Measurements from ENCODE around the gene BCL2L11. TPM values are rescaled to one million over a fixed set of nuclear protein-coding genes. Genes with fewer than 3 reads are reported as not detected.

Gene BCL2L11
- total RNA-seq, 1 donor from 2014 or later: 32.5 TPM

DNA sequence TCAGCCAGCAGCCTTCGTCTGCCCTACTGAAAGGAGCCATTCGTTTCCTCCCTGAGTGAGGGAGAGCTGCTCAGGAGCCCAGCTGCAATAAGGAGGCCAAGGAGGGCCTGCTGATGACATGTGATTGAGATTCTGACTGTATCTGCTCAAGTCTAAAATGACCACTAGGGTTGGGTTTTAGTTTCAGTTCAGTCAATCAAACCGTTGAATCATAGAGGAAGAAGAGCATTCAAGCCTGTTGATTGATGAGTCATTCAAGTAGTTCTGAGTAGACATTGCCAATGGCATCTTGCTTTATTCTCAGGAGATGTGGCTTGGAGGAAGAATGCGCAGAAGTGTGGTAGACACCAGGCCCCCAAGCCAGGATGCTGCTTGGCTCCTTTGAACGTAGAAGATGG lies 19.9 kb upstream of the BCL2L11 start:
- DNase-seq (ENCODE audit: low spot score): no peak
- Mint-ChIP-seq H3K36me3 (ENCODE audit: low read depth, unreplicated experiment) (no peaks in the 10 kb centered on the region), H3K27ac (ENCODE audit: unreplicated experiment) (no peak overlapping the region), H3K4me3 (ENCODE audit: unreplicated experiment) (no peak overlapping the region), H3K27me3 (ENCODE audit: unreplicated experiment) (no peaks in the 10 kb centered on the region), H3K4me1 (ENCODE audit: unreplicated experiment) (no peaks in the 10 kb centered on the region), H3K9me3 (ENCODE audit: unreplicated experiment) (no peaks in the 10 kb centered on the region)
- TF ChIP-seq, protein P1, sequence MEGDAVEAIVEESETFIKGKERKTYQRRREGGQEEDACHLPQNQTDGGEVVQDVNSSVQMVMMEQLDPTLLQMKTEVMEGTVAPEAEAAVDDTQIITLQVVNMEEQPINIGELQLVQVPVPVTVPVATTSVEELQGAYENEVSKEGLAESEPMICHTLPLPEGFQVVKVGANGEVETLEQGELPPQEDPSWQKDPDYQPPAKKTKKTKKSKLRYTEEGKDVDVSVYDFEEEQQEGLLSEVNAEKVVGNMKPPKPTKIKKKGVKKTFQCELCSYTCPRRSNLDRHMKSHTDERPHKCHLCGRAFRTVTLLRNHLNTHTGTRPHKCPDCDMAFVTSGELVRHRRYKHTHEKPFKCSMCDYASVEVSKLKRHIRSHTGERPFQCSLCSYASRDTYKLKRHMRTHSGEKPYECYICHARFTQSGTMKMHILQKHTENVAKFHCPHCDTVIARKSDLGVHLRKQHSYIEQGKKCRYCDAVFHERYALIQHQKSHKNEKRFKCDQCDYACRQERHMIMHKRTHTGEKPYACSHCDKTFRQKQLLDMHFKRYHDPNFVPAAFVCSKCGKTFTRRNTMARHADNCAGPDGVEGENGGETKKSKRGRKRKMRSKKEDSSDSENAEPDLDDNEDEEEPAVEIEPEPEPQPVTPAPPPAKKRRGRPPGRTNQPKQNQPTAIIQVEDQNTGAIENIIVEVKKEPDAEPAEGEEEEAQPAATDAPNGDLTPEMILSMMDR (IDR thresholded peaks at IDR 0.05; ENCODE audit: unreplicated experiment): no peak

DNA sequence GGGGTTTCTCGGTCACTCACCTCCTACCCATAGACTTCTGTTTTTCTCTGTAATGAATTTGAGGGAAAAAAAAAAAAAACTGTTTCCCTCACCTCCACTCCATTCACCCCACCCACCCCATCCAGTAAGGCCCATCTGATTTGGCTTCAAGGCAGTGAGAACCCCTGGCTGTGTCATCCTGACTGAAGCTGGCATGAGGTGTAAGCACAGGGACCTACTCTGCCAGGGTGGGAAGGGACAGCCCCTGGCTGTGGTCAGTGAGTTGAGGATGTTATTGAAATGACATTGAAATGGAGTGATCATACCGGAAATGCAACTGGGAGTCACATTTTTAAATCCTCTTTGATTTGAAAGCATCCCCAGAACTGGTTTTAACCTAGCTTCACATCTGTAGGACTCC lies 19.1 kb upstream of the BCL2L11 start:
- Mint-ChIP-seq H3K9me3 (ENCODE audit: unreplicated experiment) (no peaks in the 10 kb centered on the region), H3K27ac (ENCODE audit: unreplicated experiment) (no peak overlapping the region), H3K4me1 (ENCODE audit: unreplicated experiment) (no peaks in the 10 kb centered on the region), H3K36me3 (ENCODE audit: low read depth, unreplicated experiment) (no peaks in the 10 kb centered on the region), H3K27me3 (ENCODE audit: unreplicated experiment) (no peaks in the 10 kb centered on the region), H3K4me3 (ENCODE audit: unreplicated experiment) (no peak overlapping the region)
- DNase-seq (ENCODE audit: low spot score): no peak
- TF ChIP-seq, protein P1 (IDR thresholded peaks at IDR 0.05; ENCODE audit: unreplicated experiment): no peak

DNA sequence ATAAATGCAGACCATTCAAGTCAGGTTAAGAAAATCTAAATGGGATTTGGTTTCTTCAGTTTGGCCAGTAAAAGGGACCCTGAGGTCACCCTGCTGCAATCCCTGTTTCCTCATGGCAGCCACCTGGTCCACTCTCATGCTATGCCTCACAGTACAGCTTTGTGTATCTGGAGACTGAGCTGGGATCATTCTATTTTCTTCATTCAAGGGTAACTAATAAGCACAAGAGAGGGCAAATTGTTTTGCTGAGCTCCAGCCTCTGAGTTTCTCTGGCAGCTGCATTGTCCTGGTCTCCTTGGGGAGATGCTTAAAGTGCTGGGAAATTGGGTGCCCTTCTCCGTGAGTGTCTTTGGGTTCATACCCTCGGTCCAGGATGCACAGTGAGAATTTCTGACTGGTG lies 18.5 kb upstream of the BCL2L11 start:
- no peaks in the 10 kb centered on the region for H3K27me3 Mint-ChIP-seq (ENCODE audit: unreplicated experiment)
- H3K4me1 Mint-ChIP-seq (ENCODE audit: unreplicated experiment): no peaks in the 10 kb centered on the region
- no peak overlapping the region for H3K27ac Mint-ChIP-seq (ENCODE audit: unreplicated experiment)
- H3K9me3 Mint-ChIP-seq (ENCODE audit: unreplicated experiment): no peaks in the 10 kb centered on the region
- no peak for DNase-seq (ENCODE audit: low spot score)
- no peak overlapping the region for H3K4me3 Mint-ChIP-seq (ENCODE audit: unreplicated experiment)
- TF ChIP-seq, protein P1 (IDR thresholded peaks at IDR 0.05; ENCODE audit: unreplicated experiment): no peak
- H3K36me3 Mint-ChIP-seq (ENCODE audit: low read depth, unreplicated experiment): no peaks in the 10 kb centered on the region

DNA sequence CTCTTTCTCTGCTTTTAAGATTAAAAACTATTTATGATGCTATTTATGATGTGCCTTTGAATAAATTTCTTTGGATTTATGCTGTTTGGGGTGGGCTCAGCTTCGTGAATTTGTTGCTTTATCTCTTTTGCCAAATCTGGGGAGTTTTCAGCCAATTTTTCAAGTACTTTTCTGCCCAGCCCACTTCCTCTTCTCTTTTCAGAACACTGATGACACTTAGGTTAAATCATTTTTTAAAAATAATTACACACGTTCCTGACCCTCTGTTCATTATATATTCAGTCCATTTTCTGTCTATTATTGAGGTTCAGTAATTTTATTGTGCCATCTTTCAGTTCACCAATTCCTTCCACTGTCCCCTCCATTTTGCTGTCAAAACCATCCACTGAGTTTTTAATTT lies 14.8 kb upstream of the BCL2L11 start:
- Mint-ChIP-seq H3K9me3 (ENCODE audit: unreplicated experiment) (no peaks in the 10 kb centered on the region), H3K4me3 (ENCODE audit: unreplicated experiment) (no peak overlapping the region), H3K4me1 (ENCODE audit: unreplicated experiment) (no peaks in the 10 kb centered on the region), H3K27ac (ENCODE audit: unreplicated experiment) (no peak overlapping the region), H3K27me3 (ENCODE audit: unreplicated experiment) (no peaks in the 10 kb centered on the region), H3K36me3 (ENCODE audit: low read depth, unreplicated experiment) (no peaks in the 10 kb centered on the region)
- no peak for DNase-seq (ENCODE audit: low spot score)
- TF ChIP-seq, protein P1 (IDR thresholded peaks at IDR 0.05; ENCODE audit: unreplicated experiment): no peak

DNA sequence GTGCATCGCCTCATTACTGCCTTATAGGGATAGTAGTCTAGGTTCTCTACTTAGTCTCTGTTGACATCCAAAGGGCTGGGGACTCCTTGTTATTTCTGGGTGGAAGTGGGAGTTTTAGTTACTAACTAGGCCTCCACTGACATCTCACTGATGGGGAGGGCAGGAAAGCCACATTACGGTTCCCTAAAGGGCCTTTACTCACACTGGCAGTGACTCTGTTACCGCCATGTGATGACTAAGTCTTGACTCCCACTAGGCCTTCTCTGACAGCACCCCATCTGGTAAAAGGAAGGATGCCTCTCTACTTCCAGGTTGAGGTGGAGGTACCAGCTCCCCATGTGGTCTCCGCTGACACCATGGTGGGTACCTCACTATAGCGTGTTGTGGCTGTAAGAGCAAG lies 14.0 kb upstream of the BCL2L11 start:
- TF ChIP-seq, protein P1 (IDR thresholded peaks at IDR 0.05; ENCODE audit: unreplicated experiment): no peak
- Mint-ChIP-seq H3K27me3 (ENCODE audit: unreplicated experiment) (no peaks in the 10 kb centered on the region), H3K36me3 (ENCODE audit: low read depth, unreplicated experiment) (no peaks in the 10 kb centered on the region), H3K4me3 (ENCODE audit: unreplicated experiment) (no peak overlapping the region), H3K9me3 (ENCODE audit: unreplicated experiment) (no peaks in the 10 kb centered on the region), H3K27ac (ENCODE audit: unreplicated experiment) (no peak overlapping the region), H3K4me1 (ENCODE audit: unreplicated experiment) (no peaks in the 10 kb centered on the region)
- no peak for DNase-seq (ENCODE audit: low spot score)
